Neural cell (in vitro differentiated cells): ENCODE results near the gene SPON1.

Experiments used
- EZH2 ChIP-seq: fragments of 200-600, 300-800 bp; shearing (Covaris generic), sonication (generic); IDR thresholded peaks from 2 replicates; pipeline ENCODE4 v1.6.1; 2014; ENCODE audit warnings: antibody characterized with exemption, low read length, borderline replicate concordance, mild to moderate bottlenecking; ENCODE audit not compliant: insufficient read depth, poor library complexity, severe bottlenecking
- POLR2AphosphoS5 ChIP-seq: IDR thresholded peaks from 2 replicates; pipeline ENCODE4 v1.6.1; 2012
- RAD21 ChIP-seq: fragments of 450-650 bp; conservative IDR thresholded peaks from 2 replicates; pipeline ENCODE4 v1.6.1; 2014; ENCODE audit warnings: antibody characterized with exemption, mild to moderate bottlenecking, moderate library complexity
- SMC3 ChIP-seq: fragments of 450-650 bp; conservative IDR thresholded peaks from 2 replicates; pipeline ENCODE4 v1.6.1; 2014; ENCODE audit warnings: antibody characterized with exemption, mild to moderate bottlenecking, moderate library complexity; ENCODE audit not compliant: poor library complexity
- TAF1 ChIP-seq: IDR thresholded peaks from 2 replicates; pipeline ENCODE4 v1.6.1; 2012; ENCODE audit warnings: low read depth
- TF ChIP-seq, protein P1 (sequence below): fragments of 450-650 bp; IDR thresholded peaks from 2 replicates; pipeline ENCODE4 v1.5.1; 2014; ENCODE audit warnings: antibody characterized with exemption, mild to moderate bottlenecking, moderate library complexity; ENCODE audit not compliant: poor library complexity, severe bottlenecking
- TF ChIP-seq, protein P2 (sequence below): IDR thresholded peaks from 2 replicates; pipeline ENCODE4 v1.6.1; 2012; ENCODE audit warnings: borderline replicate concordance

DNA sequence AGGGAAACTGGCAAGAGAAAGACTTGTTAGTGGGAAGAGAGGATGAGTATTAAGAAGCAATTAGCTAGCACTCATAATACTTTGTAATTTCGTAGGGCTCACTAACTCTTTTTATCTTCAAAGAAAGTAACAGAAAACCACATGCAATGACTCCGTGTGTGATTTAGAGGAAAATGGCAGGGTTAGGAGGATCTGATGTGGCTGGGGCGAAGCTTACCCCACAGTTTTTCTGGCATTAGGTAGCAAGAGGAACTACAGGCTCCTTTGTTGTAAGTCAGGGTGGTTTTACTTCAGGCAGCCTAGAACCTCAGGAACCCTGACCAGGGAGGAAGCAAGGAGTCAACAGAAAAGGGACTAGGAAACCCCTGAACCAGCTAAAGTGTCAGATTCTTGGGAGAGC lies 89.7 kb downstream of the SPON1 start:
- TF ChIP-seq, protein P1, sequence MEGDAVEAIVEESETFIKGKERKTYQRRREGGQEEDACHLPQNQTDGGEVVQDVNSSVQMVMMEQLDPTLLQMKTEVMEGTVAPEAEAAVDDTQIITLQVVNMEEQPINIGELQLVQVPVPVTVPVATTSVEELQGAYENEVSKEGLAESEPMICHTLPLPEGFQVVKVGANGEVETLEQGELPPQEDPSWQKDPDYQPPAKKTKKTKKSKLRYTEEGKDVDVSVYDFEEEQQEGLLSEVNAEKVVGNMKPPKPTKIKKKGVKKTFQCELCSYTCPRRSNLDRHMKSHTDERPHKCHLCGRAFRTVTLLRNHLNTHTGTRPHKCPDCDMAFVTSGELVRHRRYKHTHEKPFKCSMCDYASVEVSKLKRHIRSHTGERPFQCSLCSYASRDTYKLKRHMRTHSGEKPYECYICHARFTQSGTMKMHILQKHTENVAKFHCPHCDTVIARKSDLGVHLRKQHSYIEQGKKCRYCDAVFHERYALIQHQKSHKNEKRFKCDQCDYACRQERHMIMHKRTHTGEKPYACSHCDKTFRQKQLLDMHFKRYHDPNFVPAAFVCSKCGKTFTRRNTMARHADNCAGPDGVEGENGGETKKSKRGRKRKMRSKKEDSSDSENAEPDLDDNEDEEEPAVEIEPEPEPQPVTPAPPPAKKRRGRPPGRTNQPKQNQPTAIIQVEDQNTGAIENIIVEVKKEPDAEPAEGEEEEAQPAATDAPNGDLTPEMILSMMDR, result no peak
- no peak for TF ChIP-seq EZH2
- no peak for TF ChIP-seq TAF1
- TF ChIP-seq POLR2AphosphoS5, result no peak
- TF ChIP-seq RAD21, result no peak
- TF ChIP-seq, protein P2, sequence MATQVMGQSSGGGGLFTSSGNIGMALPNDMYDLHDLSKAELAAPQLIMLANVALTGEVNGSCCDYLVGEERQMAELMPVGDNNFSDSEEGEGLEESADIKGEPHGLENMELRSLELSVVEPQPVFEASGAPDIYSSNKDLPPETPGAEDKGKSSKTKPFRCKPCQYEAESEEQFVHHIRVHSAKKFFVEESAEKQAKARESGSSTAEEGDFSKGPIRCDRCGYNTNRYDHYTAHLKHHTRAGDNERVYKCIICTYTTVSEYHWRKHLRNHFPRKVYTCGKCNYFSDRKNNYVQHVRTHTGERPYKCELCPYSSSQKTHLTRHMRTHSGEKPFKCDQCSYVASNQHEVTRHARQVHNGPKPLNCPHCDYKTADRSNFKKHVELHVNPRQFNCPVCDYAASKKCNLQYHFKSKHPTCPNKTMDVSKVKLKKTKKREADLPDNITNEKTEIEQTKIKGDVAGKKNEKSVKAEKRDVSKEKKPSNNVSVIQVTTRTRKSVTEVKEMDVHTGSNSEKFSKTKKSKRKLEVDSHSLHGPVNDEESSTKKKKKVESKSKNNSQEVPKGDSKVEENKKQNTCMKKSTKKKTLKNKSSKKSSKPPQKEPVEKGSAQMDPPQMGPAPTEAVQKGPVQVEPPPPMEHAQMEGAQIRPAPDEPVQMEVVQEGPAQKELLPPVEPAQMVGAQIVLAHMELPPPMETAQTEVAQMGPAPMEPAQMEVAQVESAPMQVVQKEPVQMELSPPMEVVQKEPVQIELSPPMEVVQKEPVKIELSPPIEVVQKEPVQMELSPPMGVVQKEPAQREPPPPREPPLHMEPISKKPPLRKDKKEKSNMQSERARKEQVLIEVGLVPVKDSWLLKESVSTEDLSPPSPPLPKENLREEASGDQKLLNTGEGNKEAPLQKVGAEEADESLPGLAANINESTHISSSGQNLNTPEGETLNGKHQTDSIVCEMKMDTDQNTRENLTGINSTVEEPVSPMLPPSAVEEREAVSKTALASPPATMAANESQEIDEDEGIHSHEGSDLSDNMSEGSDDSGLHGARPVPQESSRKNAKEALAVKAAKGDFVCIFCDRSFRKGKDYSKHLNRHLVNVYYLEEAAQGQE, result no peak
- no peak for TF ChIP-seq SMC3
